ENCODE measurements around the gene ATP6V1B1. TPM values are rescaled to one million over a fixed set of nuclear protein-coding genes. Genes with fewer than 3 reads are reported as not detected.

Gene ATP6V1B1
- total and polyA plus RNA-seq, 4 donors: not detected

DNA sequence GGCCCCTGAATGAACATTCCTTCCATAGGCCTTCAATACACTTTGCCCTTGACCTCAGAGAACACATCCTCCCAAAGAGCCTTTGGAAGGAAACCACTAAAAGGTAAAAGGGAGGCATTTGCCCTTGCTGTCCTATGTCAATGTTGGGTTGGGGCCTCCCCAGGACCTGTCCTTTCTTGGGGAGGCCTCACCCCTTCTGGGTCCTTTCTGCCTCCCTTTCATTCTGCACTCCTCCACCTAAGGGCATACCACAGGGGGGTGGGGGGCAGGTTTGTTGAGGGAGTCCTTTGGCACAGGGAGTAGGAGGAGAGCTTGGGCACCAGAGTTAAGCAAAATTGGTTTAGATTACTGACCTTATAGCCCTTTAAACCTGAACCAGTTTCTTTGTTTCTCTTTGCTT, 32.5 kb upstream of the ATP6V1B1 start (continued):
- TF ChIP-seq, protein P1, sequence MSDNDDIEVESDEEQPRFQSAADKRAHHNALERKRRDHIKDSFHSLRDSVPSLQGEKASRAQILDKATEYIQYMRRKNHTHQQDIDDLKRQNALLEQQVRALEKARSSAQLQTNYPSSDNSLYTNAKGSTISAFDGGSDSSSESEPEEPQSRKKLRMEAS (IDR thresholded peaks at IDR 0.05): no peak
- TF ChIP-seq GABPA (IDR thresholded peaks at IDR 0.05 in 1 of 2, conservative IDR thresholded peaks at IDR 0.05 in 1 of 2) (no peak), FOXA1 (IDR thresholded peaks at IDR 0.05) (no peak), RAD21 (IDR thresholded peaks at IDR 0.05) (no peak)
- TF ChIP-seq, protein P2, sequence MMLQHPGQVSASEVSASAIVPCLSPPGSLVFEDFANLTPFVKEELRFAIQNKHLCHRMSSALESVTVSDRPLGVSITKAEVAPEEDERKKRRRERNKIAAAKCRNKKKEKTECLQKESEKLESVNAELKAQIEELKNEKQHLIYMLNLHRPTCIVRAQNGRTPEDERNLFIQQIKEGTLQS (IDR thresholded peaks at IDR 0.05): no peak

DNA sequence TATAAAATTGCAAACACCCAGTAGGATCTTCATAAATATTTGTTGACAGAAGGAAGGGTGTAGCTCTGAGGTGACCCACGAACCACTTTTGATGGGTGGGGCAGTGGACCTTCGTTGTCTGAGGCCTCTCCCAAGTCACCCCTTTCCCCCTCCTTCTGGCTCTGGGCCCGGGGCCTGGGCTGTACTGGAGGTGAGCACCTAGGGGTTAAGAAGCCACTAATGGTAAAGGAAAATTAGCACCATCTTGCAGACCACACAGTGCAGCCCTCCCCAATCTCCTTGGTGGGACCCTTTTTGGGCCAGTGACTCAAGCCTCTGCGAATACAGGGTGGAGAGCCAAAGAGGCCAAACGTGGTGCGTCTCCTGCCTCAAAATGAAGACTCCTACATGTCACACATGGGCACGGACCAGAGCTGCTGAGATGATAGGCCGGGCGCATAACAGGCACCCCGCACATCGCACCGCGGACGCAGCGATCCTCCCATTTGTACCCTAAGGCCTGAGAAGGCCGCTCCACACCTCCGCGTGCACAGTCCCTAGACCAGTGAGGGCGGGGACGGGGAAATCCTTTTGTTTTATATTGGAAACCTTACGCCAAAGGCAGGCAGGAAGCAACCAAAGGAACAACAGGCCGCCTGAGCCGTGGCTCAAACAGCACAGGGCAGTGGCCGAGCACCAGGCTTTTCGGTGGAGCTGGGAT, 31.9 kb upstream of the ATP6V1B1 start:
- Histone ChIP-seq H3K36me3 (ENCODE audit: control insufficient read depth in 4 of 4, insufficient read depth in 3 of 4, low read depth in 1 of 4, low read length in 3 of 4) (no peaks in the 10 kb centered on the region), H3K4me1 (ENCODE audit: control insufficient read depth in 4 of 4, insufficient read depth in 4 of 4, low read length in 3 of 4) (peaks cover 8 to 35% (median 21%) of the 10 kb centered on the region in 4 donors), H3K4me3 (ENCODE audit: low read depth in 1 of 3, low read length in 3 of 3) (no peak overlapping the region), H3K27me3 (ENCODE audit: control insufficient read depth in 4 of 4, insufficient read depth in 4 of 4, low read length in 3 of 4) (peaks cover 4 to 31% (median 19%) of the 10 kb centered on the region in 4 donors), H3K27ac (ENCODE audit: low read depth in 1 of 2, low read length in 2 of 2) (no peak overlapping the region), H3K9ac (ENCODE audit: low read depth in 1 of 2, low read length in 2 of 2) (no peak overlapping the region), H3K9me3 (ENCODE audit: control insufficient read depth in 4 of 4, low read length in 3 of 4) (peaks cover 0 to 4% (median 0%) of the 10 kb centered on the region in 4 donors)
- 31% methylated on average over 25 of the region's 25 CpGs for WGBS
- no peak for DNase-seq (ENCODE audit: low spot score)
- no peak for TF ChIP-seq HNF4G (IDR thresholded peaks at IDR 0.05)
- TF ChIP-seq GABPA (IDR thresholded peaks at IDR 0.05 in 1 of 2, conservative IDR thresholded peaks at IDR 0.05 in 1 of 2): no peak
- TF ChIP-seq, protein P3, sequence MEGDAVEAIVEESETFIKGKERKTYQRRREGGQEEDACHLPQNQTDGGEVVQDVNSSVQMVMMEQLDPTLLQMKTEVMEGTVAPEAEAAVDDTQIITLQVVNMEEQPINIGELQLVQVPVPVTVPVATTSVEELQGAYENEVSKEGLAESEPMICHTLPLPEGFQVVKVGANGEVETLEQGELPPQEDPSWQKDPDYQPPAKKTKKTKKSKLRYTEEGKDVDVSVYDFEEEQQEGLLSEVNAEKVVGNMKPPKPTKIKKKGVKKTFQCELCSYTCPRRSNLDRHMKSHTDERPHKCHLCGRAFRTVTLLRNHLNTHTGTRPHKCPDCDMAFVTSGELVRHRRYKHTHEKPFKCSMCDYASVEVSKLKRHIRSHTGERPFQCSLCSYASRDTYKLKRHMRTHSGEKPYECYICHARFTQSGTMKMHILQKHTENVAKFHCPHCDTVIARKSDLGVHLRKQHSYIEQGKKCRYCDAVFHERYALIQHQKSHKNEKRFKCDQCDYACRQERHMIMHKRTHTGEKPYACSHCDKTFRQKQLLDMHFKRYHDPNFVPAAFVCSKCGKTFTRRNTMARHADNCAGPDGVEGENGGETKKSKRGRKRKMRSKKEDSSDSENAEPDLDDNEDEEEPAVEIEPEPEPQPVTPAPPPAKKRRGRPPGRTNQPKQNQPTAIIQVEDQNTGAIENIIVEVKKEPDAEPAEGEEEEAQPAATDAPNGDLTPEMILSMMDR (IDR thresholded peaks at IDR 0.05; ENCODE audit: low read depth, low read length, missing input control): no peak
- TF ChIP-seq, protein P4, sequence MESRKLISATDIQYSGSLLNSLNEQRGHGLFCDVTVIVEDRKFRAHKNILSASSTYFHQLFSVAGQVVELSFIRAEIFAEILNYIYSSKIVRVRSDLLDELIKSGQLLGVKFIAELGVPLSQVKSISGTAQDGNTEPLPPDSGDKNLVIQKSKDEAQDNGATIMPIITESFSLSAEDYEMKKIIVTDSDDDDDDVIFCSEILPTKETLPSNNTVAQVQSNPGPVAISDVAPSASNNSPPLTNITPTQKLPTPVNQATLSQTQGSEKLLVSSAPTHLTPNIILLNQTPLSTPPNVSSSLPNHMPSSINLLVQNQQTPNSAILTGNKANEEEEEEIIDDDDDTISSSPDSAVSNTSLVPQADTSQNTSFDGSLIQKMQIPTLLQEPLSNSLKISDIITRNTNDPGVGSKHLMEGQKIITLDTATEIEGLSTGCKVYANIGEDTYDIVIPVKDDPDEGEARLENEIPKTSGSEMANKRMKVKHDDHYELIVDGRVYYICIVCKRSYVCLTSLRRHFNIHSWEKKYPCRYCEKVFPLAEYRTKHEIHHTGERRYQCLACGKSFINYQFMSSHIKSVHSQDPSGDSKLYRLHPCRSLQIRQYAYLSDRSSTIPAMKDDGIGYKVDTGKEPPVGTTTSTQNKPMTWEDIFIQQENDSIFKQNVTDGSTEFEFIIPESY (IDR thresholded peaks at IDR 0.05): no peak
- no peak for TF ChIP-seq FOXA2 (IDR thresholded peaks at IDR 0.05)
- no peak for TF ChIP-seq HNF4A (conservative IDR thresholded peaks at IDR 0.05)
- no peak for TF ChIP-seq FOXA1 (IDR thresholded peaks at IDR 0.05)
- TF ChIP-seq, protein P5, sequence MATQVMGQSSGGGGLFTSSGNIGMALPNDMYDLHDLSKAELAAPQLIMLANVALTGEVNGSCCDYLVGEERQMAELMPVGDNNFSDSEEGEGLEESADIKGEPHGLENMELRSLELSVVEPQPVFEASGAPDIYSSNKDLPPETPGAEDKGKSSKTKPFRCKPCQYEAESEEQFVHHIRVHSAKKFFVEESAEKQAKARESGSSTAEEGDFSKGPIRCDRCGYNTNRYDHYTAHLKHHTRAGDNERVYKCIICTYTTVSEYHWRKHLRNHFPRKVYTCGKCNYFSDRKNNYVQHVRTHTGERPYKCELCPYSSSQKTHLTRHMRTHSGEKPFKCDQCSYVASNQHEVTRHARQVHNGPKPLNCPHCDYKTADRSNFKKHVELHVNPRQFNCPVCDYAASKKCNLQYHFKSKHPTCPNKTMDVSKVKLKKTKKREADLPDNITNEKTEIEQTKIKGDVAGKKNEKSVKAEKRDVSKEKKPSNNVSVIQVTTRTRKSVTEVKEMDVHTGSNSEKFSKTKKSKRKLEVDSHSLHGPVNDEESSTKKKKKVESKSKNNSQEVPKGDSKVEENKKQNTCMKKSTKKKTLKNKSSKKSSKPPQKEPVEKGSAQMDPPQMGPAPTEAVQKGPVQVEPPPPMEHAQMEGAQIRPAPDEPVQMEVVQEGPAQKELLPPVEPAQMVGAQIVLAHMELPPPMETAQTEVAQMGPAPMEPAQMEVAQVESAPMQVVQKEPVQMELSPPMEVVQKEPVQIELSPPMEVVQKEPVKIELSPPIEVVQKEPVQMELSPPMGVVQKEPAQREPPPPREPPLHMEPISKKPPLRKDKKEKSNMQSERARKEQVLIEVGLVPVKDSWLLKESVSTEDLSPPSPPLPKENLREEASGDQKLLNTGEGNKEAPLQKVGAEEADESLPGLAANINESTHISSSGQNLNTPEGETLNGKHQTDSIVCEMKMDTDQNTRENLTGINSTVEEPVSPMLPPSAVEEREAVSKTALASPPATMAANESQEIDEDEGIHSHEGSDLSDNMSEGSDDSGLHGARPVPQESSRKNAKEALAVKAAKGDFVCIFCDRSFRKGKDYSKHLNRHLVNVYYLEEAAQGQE (IDR thresholded peaks at IDR 0.05): no peak
- no peak for TF ChIP-seq JUND (IDR thresholded peaks at IDR 0.05)
- no peak for TF ChIP-seq SP1 (IDR thresholded peaks at IDR 0.05)
- no peak for TF ChIP-seq TAF1 (conservative IDR thresholded peaks at IDR 0.05)
- no peak for TF ChIP-seq EGR1 (IDR thresholded peaks at IDR 0.05; ENCODE audit: low read depth in 2 of 2)

Data from liver (tissue), 9 donors.